ENCODE results near the gene NDUFAF2.

Gene NDUFAF2

DNA sequence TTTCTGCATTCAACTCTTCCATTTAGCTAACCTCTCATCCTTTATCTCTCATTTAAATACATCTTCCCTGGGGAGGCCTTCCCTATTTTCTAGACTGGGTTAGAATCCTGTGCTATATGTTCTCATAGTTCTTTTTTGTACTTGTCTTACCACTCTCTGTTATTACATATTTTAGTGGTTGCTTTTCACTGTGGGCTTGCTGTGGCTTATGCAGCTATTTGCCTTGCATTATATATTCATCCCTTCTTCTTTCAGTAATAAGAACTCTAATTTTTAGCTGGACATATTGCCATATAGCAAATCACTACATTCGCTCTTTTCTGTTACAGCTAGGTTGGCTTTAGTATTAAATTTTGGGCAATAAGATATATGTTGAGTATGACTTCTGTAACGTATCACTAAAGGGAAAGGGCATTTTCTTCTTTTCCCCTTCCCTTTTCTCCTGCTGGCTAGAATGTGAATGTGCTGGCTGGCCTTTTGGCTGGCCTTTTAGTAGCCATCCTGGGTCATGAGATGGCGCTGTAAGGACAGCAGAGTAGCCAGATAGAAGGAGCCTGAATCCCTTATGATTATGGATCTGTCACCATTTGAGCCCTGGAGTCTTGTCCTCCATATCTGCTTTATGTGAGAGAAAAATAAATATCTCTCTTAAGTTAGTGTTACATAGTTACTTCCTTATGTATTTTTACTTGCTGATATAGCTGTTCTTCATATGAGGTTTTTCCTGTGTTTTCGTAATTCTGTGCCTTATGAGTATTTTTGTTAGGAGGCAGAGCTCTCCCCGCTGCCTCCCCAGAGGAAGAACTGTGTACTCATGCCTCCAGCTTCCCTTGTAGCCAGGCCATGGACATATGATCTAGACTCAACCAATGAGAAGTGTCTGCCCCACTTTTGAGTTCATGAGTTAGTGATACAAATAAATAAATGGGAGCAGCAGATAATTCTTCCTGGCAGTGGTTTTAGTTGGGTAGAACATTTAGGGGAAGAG lies 65.8 kb downstream of the NDUFAF2 start:
- TF ChIP-seq, protein P1, sequence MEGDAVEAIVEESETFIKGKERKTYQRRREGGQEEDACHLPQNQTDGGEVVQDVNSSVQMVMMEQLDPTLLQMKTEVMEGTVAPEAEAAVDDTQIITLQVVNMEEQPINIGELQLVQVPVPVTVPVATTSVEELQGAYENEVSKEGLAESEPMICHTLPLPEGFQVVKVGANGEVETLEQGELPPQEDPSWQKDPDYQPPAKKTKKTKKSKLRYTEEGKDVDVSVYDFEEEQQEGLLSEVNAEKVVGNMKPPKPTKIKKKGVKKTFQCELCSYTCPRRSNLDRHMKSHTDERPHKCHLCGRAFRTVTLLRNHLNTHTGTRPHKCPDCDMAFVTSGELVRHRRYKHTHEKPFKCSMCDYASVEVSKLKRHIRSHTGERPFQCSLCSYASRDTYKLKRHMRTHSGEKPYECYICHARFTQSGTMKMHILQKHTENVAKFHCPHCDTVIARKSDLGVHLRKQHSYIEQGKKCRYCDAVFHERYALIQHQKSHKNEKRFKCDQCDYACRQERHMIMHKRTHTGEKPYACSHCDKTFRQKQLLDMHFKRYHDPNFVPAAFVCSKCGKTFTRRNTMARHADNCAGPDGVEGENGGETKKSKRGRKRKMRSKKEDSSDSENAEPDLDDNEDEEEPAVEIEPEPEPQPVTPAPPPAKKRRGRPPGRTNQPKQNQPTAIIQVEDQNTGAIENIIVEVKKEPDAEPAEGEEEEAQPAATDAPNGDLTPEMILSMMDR (IDR thresholded peaks at IDR 0.05; ENCODE audit: control extremely low read depth, extremely low read depth, low read depth, missing control alignments): no peak
- no peak for DNase-seq (ENCODE audit: extremely low spot score)
- POLR2A ChIA-PET: no interaction called here
- CTCF ChIA-PET: interaction anchor here (0.8 to 1.6 kb wide), 6 partner anchors 8 to 648 kb away, joined by 3 to 4 read pairs (median 3); no protein-coding TSS in a partner anchor

DNA sequence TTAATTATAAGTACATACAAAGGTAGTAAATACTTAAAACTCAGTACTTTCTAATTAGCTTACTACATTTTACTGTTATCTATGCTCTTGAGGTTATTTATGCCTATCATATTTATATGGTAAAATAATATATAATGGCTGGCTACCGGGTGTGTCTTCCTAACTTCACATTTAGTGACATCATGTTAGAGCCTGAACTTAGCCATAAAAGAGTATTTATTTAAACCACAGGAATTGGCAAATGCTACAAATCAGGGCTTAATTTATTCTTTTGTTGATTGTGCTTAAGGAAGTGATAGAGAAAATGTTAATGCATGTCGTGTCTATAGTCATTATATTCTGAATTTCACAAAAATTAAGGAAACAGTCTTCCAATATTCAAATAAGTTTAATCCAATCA lies 73.1 kb downstream of the NDUFAF2 start:
- TF ChIP-seq, protein P1 (IDR thresholded peaks at IDR 0.05; ENCODE audit: control extremely low read depth, extremely low read depth, low read depth, missing control alignments): no peak
- POLR2A ChIA-PET: no interaction called here
- CTCF ChIA-PET: interaction anchor here (1.0 kb wide), 1 partner anchor 8 kb away, joined by 3 read pairs; no protein-coding TSS in a partner anchor
- DNase-seq (ENCODE audit: extremely low spot score): no peak

DNA sequence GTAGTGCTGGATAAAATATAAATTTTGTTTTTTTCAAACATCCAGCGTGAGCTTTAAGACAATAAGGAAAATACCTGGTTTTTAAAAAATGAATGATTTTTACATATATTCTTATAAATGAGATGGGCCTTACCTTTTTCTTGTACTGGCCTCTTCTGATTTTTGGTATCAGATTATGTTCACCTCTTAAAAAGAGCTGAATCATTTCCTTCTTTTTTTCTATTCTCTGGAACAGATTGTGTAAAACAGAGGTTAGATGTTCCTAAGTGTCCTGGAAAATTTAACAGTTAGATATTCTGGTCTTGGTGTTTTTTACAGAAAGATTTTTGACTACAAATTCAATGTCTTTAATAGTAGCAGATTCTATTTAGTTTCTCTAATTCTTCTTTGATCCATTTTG lies 74.6 kb downstream of the NDUFAF2 start:
- POLR2A ChIA-PET: no interaction called here
- DNase-seq (ENCODE audit: extremely low spot score): no peak
- CTCF ChIA-PET: interaction anchor here (1.1 to 1.2 kb wide), 2 partner anchors 9 to 1210 kb away, joined by 3 read pairs; no protein-coding TSS in a partner anchor
- TF ChIP-seq, protein P1 (IDR thresholded peaks at IDR 0.05; ENCODE audit: control extremely low read depth, extremely low read depth, low read depth, missing control alignments): no peak

DNA sequence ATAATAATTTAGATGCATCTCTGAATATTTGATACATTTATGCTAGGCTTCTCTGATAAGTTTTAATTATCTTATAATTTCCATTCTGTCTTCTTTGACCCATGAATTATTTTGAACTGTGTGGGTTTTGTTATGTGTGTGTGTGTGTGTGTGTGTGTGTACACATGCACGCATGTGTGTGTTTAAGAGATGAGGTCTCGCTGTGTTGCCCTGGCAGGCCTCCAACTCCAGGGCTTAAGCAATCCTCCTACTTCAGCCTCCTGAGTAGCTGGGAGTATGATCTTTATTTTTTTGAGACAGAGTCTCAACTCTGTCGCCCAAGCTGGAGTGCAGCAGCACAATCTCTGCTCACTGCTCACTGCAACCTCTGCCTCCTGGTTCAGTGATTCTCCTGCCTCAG lies 75.4 kb downstream of the NDUFAF2 start:
- TF ChIP-seq, protein P1 (IDR thresholded peaks at IDR 0.05; ENCODE audit: control extremely low read depth, extremely low read depth, low read depth, missing control alignments): no peak
- CTCF ChIA-PET: no interaction called here
- POLR2A ChIA-PET: no interaction called here
- no peak for DNase-seq (ENCODE audit: extremely low spot score)

DNA sequence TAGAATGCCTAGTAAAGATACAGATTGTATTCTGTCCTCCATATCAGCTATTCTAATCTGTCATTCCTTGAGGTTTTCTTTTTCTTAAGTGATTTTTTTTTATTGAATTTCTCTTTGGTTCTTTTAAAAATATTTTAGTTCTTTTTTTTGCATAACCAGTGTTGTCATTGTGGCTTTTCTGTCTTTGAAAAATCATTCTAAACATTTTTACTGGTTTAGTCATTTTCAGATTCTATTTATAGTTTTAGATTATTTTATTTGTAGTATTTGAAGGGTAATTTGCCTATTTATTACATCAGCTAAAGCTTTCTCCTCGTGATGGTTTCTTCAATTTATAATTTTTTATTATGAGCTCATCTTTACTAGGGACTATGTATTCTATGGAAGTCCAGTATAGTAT lies 78.1 kb downstream of the NDUFAF2 start:
- TF ChIP-seq, protein P1 (IDR thresholded peaks at IDR 0.05; ENCODE audit: control extremely low read depth, extremely low read depth, low read depth, missing control alignments): no peak
- CTCF ChIA-PET: interaction anchor here (1.2 kb wide), 2 partner anchors 9 to 80 kb away, joined by 3 to 4 read pairs; no protein-coding TSS in a partner anchor
- no peak for DNase-seq (ENCODE audit: extremely low spot score)
- POLR2A ChIA-PET: no interaction called here

DNA sequence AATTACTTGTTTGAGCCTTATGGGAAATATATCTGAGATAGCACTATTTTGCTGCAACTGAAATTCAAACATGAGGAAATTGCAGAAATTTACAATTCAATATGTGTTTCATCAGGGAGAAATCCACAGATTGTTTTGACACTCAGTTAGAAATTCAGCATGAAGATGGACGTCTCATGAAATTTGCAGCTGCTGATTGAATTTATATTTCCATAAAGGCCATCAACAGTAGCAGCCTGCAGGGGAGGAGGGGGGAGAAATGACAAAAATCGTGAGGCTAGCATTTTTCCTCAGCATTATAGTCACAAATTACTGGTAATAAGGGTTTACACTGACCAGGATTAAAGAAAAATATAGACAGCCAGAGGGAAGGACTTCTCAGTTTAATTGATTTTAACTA lies 81.0 kb downstream of the NDUFAF2 start:
- DNase-seq (ENCODE audit: extremely low spot score): no peak
- CTCF ChIA-PET: interaction anchor here (1.5 kb wide), 1 partner anchor 16 kb away, joined by 3 read pairs; no protein-coding TSS in a partner anchor
- TF ChIP-seq, protein P1 (IDR thresholded peaks at IDR 0.05; ENCODE audit: control extremely low read depth, extremely low read depth, low read depth, missing control alignments): no peak
- POLR2A ChIA-PET: no interaction called here

All from GM10248 (cell line).